H1 (cell line): Measurements from ENCODE around the gene ACTN4. TPM values are rescaled to one million over a fixed set of nuclear protein-coding genes. Genes with fewer than 3 reads are reported as not detected.

Source experiments
- CTCF ChIA-PET: fragments of 300-600 bp; sonication (Branson Sonifier 250); formaldehyde crosslinking; loops from one replicate; lab custom pipeline; 2021; ENCODE audit not compliant: partially characterized antibody; lab: Charles Lee
- POLR2A ChIA-PET: fragments of 300-600 bp; sonication (Branson Sonifier 250); formaldehyde crosslinking; loops from one replicate; lab custom pipeline; 2021; ENCODE audit warnings: inconsistent platforms; ENCODE audit not compliant: partially characterized antibody; lab: Charles Lee
- DNase-seq, 2 experiments: peaks; one replicate each; pipeline versions ENCODE4 v3.0.0 to v3.0.0-alpha.2; 2010 to 2022; ENCODE audit warnings: low spot score in 2 of 2, low read depth in 1 of 2, mixed read lengths in 1 of 2
- FAIRE-seq: peaks from 2 replicates; lab custom pipeline; 2011; peaks lifted over from hg19 to GRCh38; lab: Jason Lieb, UNC
- H2AFZ ChIP-seq: 2 replicates; pipeline ENCODE4 v1.8.1; 2012; ENCODE audit warnings: low read length, inconsistent platforms
- H2AK5ac ChIP-seq: 2 replicates; pipeline ENCODE4 v1.6.1; 2013; ENCODE audit warnings: low read depth, low read length
- H2BK120ac ChIP-seq: replicated peaks from 2 replicates; pipeline ENCODE3; 2013; ENCODE audit warnings: low read depth, low read length, inconsistent platforms
- H2BK12ac ChIP-seq: 2 replicates; pipeline ENCODE4 v1.6.1; 2013; ENCODE audit warnings: low read depth, low read length
- H2BK15ac ChIP-seq: 2 replicates; pipeline ENCODE4 v1.6.1; 2013; ENCODE audit warnings: low read length
- H2BK20ac ChIP-seq: 2 replicates; pipeline ENCODE4 v1.6.1; 2013; ENCODE audit warnings: low read length
- H2BK5ac ChIP-seq: 2 replicates; pipeline ENCODE4 v1.6.1; 2013; ENCODE audit warnings: low read depth, low read length
- H3K14ac ChIP-seq: 2 replicates; pipeline ENCODE4 v1.6.1; 2013; ENCODE audit warnings: inconsistent platforms; ENCODE audit not compliant: insufficient read length
- H3K18ac ChIP-seq: 2 replicates; pipeline ENCODE4 v1.6.1; 2013; ENCODE audit warnings: low read length; ENCODE audit errors: extremely low read depth
- H3K23ac ChIP-seq: 2 replicates; pipeline ENCODE4 v1.6.1; 2013; ENCODE audit warnings: inconsistent platforms; ENCODE audit not compliant: insufficient read length
- H3K23me2 ChIP-seq: 2 replicates; pipeline ENCODE4 v1.6.1; 2013; ENCODE audit warnings: low read depth, low read length
- H3K27ac ChIP-seq: 2 replicates; pipeline ENCODE4 v1.6.1; 2011; ENCODE audit warnings: low read depth, low read length, inconsistent platforms
- H3K27me3 ChIP-seq, 4 experiments: replicated peaks in 1 of 4; 1 replicate in 1 of 4; 2 replicates in 3 of 4; pipeline versions ENCODE4 v1.6.1 to v1.8.1; 2011 to 2013; ENCODE audit warnings: low read length in 3 of 4, mild to moderate bottlenecking in 3 of 4, inconsistent platforms in 2 of 4, mixed read lengths in 2 of 4, moderate library complexity in 1 of 4; ENCODE audit not compliant: control insufficient read depth in 3 of 4, insufficient read depth in 3 of 4; ENCODE audit errors: extremely low read depth in 1 of 4
- H3K36me3 ChIP-seq, 4 experiments: 2 replicates each; pipeline versions ENCODE4 v1.6.1 to v1.8.1; 2011 to 2013; ENCODE audit warnings: mild to moderate bottlenecking in 4 of 4, low read length in 3 of 4, moderate library complexity in 2 of 4, control low read depth in 1 of 4, inconsistent platforms in 1 of 4; ENCODE audit not compliant: insufficient read depth in 4 of 4, control insufficient read depth in 2 of 4
- H3K4ac ChIP-seq: replicated peaks from 2 replicates; pipeline ENCODE3; 2013; ENCODE audit warnings: low read length, low read depth, mixed read lengths, inconsistent platforms; ENCODE audit not compliant: insufficient read length
- H3K4me1 ChIP-seq, 4 experiments: replicated peaks in 1 of 4; 1 replicate in 1 of 4; 2 replicates in 3 of 4; pipeline versions ENCODE4 v1.6.1 to v1.8.1; 2011 to 2013; ENCODE audit warnings: low read length in 3 of 4, inconsistent platforms in 2 of 4, mixed read lengths in 1 of 4; ENCODE audit not compliant: insufficient read depth in 4 of 4, control insufficient read depth in 3 of 4
- H3K4me2 ChIP-seq, 2 experiments: 2 replicates each; pipeline versions ENCODE4 v1.6.1 to v1.8.1; 2011 to 2013; ENCODE audit warnings: low read depth in 2 of 2, low read length in 2 of 2, control low read depth in 1 of 2, inconsistent platforms in 1 of 2, mild to moderate bottlenecking in 1 of 2; ENCODE audit not compliant: insufficient read depth in 1 of 2
- H3K4me3 ChIP-seq, 4 experiments: fragments of 200-600, 300-600 bp in 1 of 4; sonication (generic), shearing (Covaris generic), sonication (Bioruptor Twin) in 1 of 4; 2 replicates each; pipeline versions ENCODE4 v1.5.1 to v1.8.1; 2011 to 2016; ENCODE audit warnings: low read length in 4 of 4, low read depth in 3 of 4, control low read depth in 2 of 4, inconsistent platforms in 2 of 4, mild to moderate bottlenecking in 2 of 4, mixed read lengths in 1 of 4, moderate library complexity in 1 of 4; ENCODE audit not compliant: insufficient read depth in 2 of 4; ENCODE audit errors: extremely low read depth in 1 of 4
- H3K56ac ChIP-seq: replicated peaks from 2 replicates; pipeline ENCODE3; 2013; ENCODE audit warnings: low read depth, mild to moderate bottlenecking, mixed read lengths, low read length, inconsistent platforms; ENCODE audit not compliant: insufficient read length
- H3K79me1 ChIP-seq: 2 replicates; pipeline ENCODE4 v1.6.1; 2013; ENCODE audit warnings: low read depth, low read length, control low read depth
- H3K79me2 ChIP-seq, 2 experiments: 2 replicates each; pipeline versions ENCODE4 v1.6.1 to v1.8.1; 2012 to 2013; ENCODE audit warnings: low read length in 2 of 2, mild to moderate bottlenecking in 2 of 2, inconsistent platforms in 1 of 2; ENCODE audit not compliant: insufficient read depth in 2 of 2, control insufficient read depth in 1 of 2
- H3K9ac ChIP-seq, 4 experiments: replicated peaks in 1 of 4; 1 replicate in 1 of 4; 2 replicates in 3 of 4; pipeline versions ENCODE4 v1.6.1 to v1.8.1; 2011 to 2013; ENCODE audit warnings: low read depth in 3 of 4, low read length in 3 of 4, control low read depth in 2 of 4, mild to moderate bottlenecking in 2 of 4, moderate library complexity in 2 of 4, inconsistent platforms in 1 of 4; ENCODE audit errors: extremely low read depth in 1 of 4
- H3K9me3 ChIP-seq, 2 experiments: 2 replicates each; pipeline versions ENCODE4 v1.6.1 to v1.8.1; 2012 to 2013; ENCODE audit warnings: mild to moderate bottlenecking in 2 of 2, moderate library complexity in 2 of 2, control low read depth in 1 of 2, inconsistent platforms in 1 of 2, low read depth in 1 of 2, low read length in 1 of 2, mixed read lengths in 1 of 2; ENCODE audit not compliant: insufficient read depth in 2 of 2
- H4K20me1 ChIP-seq, 2 experiments: replicated peaks in 1 of 2; 2 replicates each; pipeline versions ENCODE3 to v1.8.1; 2011 to 2013; ENCODE audit warnings: inconsistent platforms in 2 of 2, low read length in 2 of 2, mild to moderate bottlenecking in 1 of 2; ENCODE audit not compliant: insufficient read depth in 2 of 2, control insufficient read depth in 1 of 2
- H4K5ac ChIP-seq: 2 replicates; pipeline ENCODE4 v1.6.1; 2013; ENCODE audit warnings: low read length, low read depth, mixed read lengths, inconsistent platforms; ENCODE audit not compliant: insufficient read length
- H4K8ac ChIP-seq: 2 replicates; pipeline ENCODE4 v1.8.0; 2013; ENCODE audit warnings: mild to moderate bottlenecking, moderate library complexity, low read length, inconsistent platforms; ENCODE audit not compliant: insufficient read depth; ENCODE audit errors: extremely low read depth
- H4K91ac ChIP-seq: replicated peaks from 2 replicates; pipeline ENCODE3; 2013; ENCODE audit warnings: low read length, mixed read lengths, inconsistent platforms; ENCODE audit not compliant: insufficient read length
- ATF2 ChIP-seq: IDR thresholded peaks from 2 replicates; pipeline ENCODE4 v1.6.1; 2012; ENCODE audit warnings: low read length, inconsistent platforms
- BACH1 ChIP-seq: IDR thresholded peaks from 2 replicates; pipeline ENCODE4 v1.6.1; 2012; ENCODE audit warnings: low read length, improper control_type of control experiment
- CHD1 ChIP-seq: IDR thresholded peaks from 2 replicates; pipeline ENCODE4 v1.6.1; 2012; ENCODE audit warnings: low read depth, low read length, improper control_type of control experiment
- HDAC6 ChIP-seq: IDR thresholded peaks from one replicate; pipeline ENCODE4 v1.7.1; 2012; ENCODE audit warnings: low read depth, mild to moderate bottlenecking, inconsistent platforms, low read length, moderate library complexity
- JUND ChIP-seq: IDR thresholded peaks from 2 replicates; pipeline ENCODE4 v1.6.1; 2011; ENCODE audit warnings: mild to moderate bottlenecking, improper control_type of control experiment, low read length
- KDM4A ChIP-seq: IDR thresholded peaks from one replicate; pipeline ENCODE4 v1.7.1; 2012; ENCODE audit warnings: low read depth, mild to moderate bottlenecking, moderate library complexity, low read length, inconsistent platforms; ENCODE audit not compliant: severe bottlenecking
- KDM5A ChIP-seq: fragments of 200-600 bp; IDR thresholded peaks from 2 replicates; pipeline ENCODE4 v1.7.1; 2012; ENCODE audit warnings: mild to moderate bottlenecking, low read length, inconsistent platforms, mixed read lengths
- SIX5 ChIP-seq: IDR thresholded peaks from 2 replicates; pipeline ENCODE4 v1.6.1; 2011; ENCODE audit warnings: mild to moderate bottlenecking, low read depth, low read length
- SP1 ChIP-seq: IDR thresholded peaks from 2 replicates; pipeline ENCODE4 v1.6.1; 2011; ENCODE audit warnings: low read depth, low read length
- TAF1 ChIP-seq: IDR thresholded peaks from 2 replicates; pipeline ENCODE4 v1.6.1; 2011; ENCODE audit warnings: mild to moderate bottlenecking, low read depth, low read length
- TAF7 ChIP-seq: optimal IDR thresholded peaks from 2 replicates; pipeline ENCODE3; 2011; ENCODE audit warnings: low read depth, mild to moderate bottlenecking, inconsistent platforms, low read length, moderate library complexity, borderline replicate concordance
- WGBS, 2 experiments: shearing (Covaris generic) in 1 of 2; methylation state at CpG; one replicate each; pipeline versions ENCODE4 v1.1.6 to v1.1.7; 2013 to 2015; ENCODE audit warnings: low lambda C conversion rate in 2 of 2, mixed read lengths in 2 of 2, inconsistent platforms in 1 of 2, low coverage in 1 of 2, missing lambda C conversion rate in 1 of 2; ENCODE audit not compliant: insufficient replicate concordance in 2 of 2, insufficient coverage in 1 of 2, insufficient read length in 1 of 2; ENCODE audit errors: extremely low coverage in 1 of 2, missing lambda C conversion rate in 1 of 2; 5-methylcytosine and 5-hydroxymethylcytosine counted together
- polyA plus RNA-seq, 7 experiments: library from polyadenylated mRNA; depleted of rRNA in 3 of 7; stranded (reverse) in 5 of 7; unstranded in 2 of 7; fragments of >200 nt in 5 of 7; fragments of 200-250 nt in 2 of 7; gene quantifications; 1 replicate in 5 of 7; 2 replicates in 1 of 7; 4 replicates in 1 of 7; pipeline versions ENCODE4 v1.2.1 to v1.2.3, GENCODE V29; 2011 to 2013; ENCODE audit warnings: missing spikeins in 2 of 7, mixed read lengths in 2 of 7
- total RNA-seq: library from RNA; stranded (reverse); fragmentation: NEBNext Ultra II Directional; extraction: Animal tissue kit (Norgen Biotek cat#: 25700); gene quantifications from 2 replicates; pipeline ENCODE4 v1.2.1, GENCODE V29; 2021
- TF ChIP-seq, protein P1 (sequence below): IDR thresholded peaks from 2 replicates; pipeline ENCODE4 v1.6.1; 2012; ENCODE audit warnings: inconsistent platforms

The ACTN4 gene
- total and polyA plus RNA-seq, 2 of the 8 experiments (the other 6 are each of a cell fraction or from before 2014, with no cell fraction given): 211 to 520 TPM

GRCh38 chr19:38714354-38714778, 66.9 kb downstream of the ACTN4 start:
- Histone ChIP-seq H3K27me3 (no peaks in the 10 kb centered on the region), H2BK12ac (no peak overlapping the region), H3K4me3 (no peak overlapping the region), H3K4ac (no peak overlapping the region), H4K5ac (no peak overlapping the region), H3K23ac (no peak overlapping the region), H3K4me1 (no peaks in the 10 kb centered on the region), H3K14ac (no peak overlapping the region), H4K91ac (no peak overlapping the region), H3K79me1 (peaks cover 4% of the 10 kb centered on the region; the same call in 1 of the 2 replicates), H2AK5ac (no peak overlapping the region), H3K27ac (no peak overlapping the region), H2AFZ (no peak overlapping the region)
- ChIA-PET POLR2A (interaction anchor here (1.1 to 2.8 kb wide), 4 partner anchors 9 to 31 kb away, joined by 4 to 9 read pairs (median 6); no protein-coding TSS in a partner anchor), CTCF (interaction anchor here (1.2 to 1.9 kb wide), 2 partner anchors 9 to 14 kb away, joined by 6 to 11 read pairs; no protein-coding TSS in a partner anchor)
- FAIRE-seq: no peak
- TF ChIP-seq, protein P1, sequence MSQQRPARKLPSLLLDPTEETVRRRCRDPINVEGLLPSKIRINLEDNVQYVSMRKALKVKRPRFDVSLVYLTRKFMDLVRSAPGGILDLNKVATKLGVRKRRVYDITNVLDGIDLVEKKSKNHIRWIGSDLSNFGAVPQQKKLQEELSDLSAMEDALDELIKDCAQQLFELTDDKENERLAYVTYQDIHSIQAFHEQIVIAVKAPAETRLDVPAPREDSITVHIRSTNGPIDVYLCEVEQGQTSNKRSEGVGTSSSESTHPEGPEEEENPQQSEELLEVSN: no peak
- TF ChIP-seq KDM4A: no peak
- TF ChIP-seq TAF7: no peak
- no peak for TF ChIP-seq TAF1
- no peak for TF ChIP-seq SP1
- TF ChIP-seq KDM5A: no peak
- no peak for TF ChIP-seq SIX5
- no peak for TF ChIP-seq ATF2
- no peak for TF ChIP-seq JUND
- TF ChIP-seq HDAC6: no peak
- TF ChIP-seq CHD1: no peak
- TF ChIP-seq BACH1: no peak
- TF ChIP-seq, all 59 proteins: peak for 0
- H3K36me3 ChIP-seq: peaks cover 24 to 69% (median 51%) of the 10 kb centered on the region in 4 experiments; a peak in 7 of 8 replicates
- no peak overlapping the region for H2BK15ac ChIP-seq
- H3K56ac ChIP-seq: no peak overlapping the region
- no peak overlapping the region for H2BK5ac ChIP-seq
- H2BK20ac ChIP-seq: no peak overlapping the region
- no peaks in the 10 kb centered on the region for H3K9me3 ChIP-seq
- 89% methylated on average over 14 of the region's 14 CpGs; no CpG with 5 or more reads in 1 of the 2 experiments for WGBS, 2 experiments
- H3K23me2 ChIP-seq: no peaks in the 10 kb centered on the region; the same call in 1 of the 2 replicates
- H3K79me2 ChIP-seq: no peaks in the 10 kb centered on the region
- no peak for DNase-seq
- H4K20me1 ChIP-seq: peaks cover 2 to 22% of the 10 kb centered on the region in 2 experiments
- no peak overlapping the region for H2BK120ac ChIP-seq
- H3K4me2 ChIP-seq: no peak overlapping the region
- H3K18ac ChIP-seq: no peak overlapping the region
- no peak overlapping the region; the same call in 1 of the 2 replicates for H4K8ac ChIP-seq
- no peak overlapping the region; a peak in 1 of 7 replicates for H3K9ac ChIP-seq
